GM19351 (cell line): ENCODE results near the gene SCCPDH.
A peak's percentile ranks its signal among the peaks of the same experiment; 100 is the strongest.

ENCODE experiments used
- ATAC-seq: cut with Tn5 transposase; IDR thresholded peaks from one replicate; pipeline ENCODE4 v1.9.1; 2021; ENCODE audit warnings: mild to moderate bottlenecking, moderate library complexity; ENCODE audit not compliant: unreplicated experiment

The SCCPDH gene

GRCh38 chr1:246748867-246749266 lies 24.7 kb downstream of the SCCPDH start:
- no peak for ATAC-seq

GRCh38 chr1:246750752-246751151 lies 26.5 kb downstream of the SCCPDH start:
- ATAC-seq = no peak

GRCh38 chr1:246753670-246754535 lies 29.7 kb downstream of the SCCPDH start:
- ATAC-seq = peak; percentile 99

GRCh38 chr1:246755419-246755818 lies 31.2 kb downstream of the SCCPDH start:
- no peak for ATAC-seq

- no peak for ATAC-seq
Observed at GRCh38 chr1:246760422-246761347, 36.5 kb downstream of the SCCPDH start.

DNA sequence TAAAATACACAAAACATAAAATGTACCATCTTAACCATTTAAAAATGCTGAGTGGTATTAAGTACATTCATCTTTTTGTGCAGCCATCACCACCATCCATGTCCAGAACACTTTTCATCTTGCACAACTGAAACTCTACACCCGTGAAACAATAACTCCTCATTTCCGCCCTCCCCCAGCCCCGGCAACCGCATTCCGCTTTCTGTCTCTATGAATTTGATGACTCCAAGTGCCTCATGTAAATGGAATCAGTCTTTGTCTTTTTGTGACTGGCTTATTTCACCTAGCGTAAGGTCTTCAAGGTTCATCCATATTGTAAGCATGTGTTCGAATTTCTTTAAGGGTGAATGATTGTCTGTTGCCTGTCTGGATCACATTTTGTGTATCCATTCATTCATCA lies 37.2 kb downstream of the SCCPDH start:
- no peak for ATAC-seq

- ATAC-seq = no peak
Observed at GRCh38 chr1:246765521-246765920, 41.3 kb downstream of the SCCPDH start.

DNA sequence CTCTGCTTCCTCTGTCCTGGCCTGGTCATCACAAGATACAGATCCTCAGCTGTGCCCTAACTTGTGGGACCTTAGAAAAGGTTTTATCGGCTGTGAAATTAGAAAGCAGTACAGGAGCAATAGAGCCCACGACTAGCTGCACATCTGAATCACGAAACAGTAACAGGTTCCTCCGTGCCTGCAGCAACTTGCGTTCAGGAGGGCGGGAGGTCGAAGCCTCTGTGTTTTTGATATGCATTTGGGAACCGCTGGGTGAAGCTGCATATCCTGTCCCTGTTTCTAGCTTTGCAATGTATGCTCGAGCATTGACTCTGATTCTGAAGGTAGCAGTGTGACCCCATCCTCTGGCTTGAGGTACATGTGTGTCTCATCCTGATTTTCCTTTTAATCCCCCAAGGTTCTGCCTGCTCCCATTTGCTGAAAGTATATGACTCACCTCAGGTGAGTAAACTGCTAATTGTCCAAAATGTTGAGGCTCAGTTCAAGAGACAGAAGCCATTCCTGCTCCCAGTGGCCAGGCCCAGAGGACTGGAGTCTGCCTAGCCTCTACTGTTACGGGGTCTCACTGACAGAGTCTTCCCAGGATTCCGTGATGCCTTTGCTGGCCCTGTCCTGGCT lies 44.3 kb downstream of the SCCPDH start:
- ATAC-seq = no peak

DNA sequence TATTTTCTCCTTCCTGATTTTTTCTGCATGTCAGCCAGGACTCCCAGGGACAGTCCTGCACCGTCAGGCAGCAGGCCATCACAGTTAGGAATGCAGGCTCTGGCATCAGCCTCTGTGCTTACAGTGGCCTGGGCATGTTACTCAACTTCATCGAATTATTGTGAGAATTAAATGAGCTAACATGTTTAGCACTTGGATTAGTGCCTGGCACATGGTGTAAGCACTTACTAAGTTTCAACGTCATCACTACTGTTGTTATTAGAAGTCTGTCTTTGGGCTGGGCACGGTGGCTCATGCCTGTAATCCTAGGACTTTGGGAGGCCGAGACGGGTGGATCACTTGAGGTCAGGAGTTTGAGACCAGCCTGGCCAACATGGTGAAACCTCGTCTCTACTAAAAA lies 45.1 kb downstream of the SCCPDH start:
- ATAC-seq = no peak

DNA sequence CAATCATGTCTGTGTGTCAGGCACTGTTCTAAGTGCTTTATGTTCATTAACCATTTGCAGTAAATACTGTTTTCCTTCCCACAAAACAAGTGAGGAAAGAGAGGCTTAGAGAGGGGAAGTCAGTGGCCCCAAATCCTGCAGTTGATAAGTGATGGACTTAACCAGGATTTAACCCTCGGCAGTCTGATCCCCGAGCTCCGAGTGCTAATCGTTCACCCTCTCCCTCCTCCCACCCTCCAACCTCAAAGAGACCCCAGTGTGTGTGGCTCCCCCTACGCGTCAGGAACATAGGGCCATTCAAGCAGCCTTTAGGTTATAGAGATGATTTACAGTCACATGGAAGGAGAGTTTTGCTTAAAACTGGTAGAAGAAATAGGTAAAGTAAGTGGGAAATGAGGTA lies 47.2 kb downstream of the SCCPDH start:
- no peak for ATAC-seq

DNA sequence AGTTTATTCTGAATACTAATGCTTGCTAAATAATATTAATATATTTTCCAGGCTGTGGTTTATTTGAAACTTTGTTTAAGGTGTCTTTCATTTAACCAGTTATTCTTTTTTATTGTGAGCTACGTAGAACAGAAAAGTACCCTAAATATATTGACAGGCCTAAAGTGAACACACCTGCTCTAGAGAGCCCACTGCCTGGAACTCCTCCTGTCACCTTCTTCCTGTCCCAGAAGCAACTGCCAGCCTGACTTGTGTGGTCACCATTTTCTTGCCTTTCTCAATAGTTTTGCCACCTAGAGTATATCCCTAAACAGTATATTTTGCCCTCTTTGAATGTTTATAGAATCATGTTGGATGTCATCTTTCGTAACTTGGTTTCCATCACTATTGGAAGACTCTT lies 48.5 kb downstream of the SCCPDH start:
- ATAC-seq = no peak

DNA sequence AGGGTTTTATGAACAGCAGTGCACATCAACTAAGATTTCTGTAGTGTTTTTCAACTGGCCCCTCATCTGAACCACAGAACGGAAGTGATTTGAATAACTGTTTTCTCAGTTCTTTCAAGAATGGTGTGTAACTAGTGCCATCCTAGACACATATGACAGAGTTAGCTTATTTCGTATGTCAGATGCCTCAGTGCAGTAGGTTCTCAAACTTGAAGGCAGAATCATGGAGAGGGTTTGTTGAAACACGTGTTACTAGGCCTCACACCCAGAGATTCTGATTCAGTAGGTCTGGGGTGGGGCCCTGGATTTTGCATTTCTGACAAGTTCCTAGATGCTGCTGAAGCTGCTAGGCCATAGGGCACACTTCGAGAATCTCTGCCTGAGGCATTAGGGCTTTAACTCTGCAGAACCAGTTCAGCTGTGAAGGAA lies 49.0 kb downstream of the SCCPDH start:
- ATAC-seq = peak; percentile 96

DNA sequence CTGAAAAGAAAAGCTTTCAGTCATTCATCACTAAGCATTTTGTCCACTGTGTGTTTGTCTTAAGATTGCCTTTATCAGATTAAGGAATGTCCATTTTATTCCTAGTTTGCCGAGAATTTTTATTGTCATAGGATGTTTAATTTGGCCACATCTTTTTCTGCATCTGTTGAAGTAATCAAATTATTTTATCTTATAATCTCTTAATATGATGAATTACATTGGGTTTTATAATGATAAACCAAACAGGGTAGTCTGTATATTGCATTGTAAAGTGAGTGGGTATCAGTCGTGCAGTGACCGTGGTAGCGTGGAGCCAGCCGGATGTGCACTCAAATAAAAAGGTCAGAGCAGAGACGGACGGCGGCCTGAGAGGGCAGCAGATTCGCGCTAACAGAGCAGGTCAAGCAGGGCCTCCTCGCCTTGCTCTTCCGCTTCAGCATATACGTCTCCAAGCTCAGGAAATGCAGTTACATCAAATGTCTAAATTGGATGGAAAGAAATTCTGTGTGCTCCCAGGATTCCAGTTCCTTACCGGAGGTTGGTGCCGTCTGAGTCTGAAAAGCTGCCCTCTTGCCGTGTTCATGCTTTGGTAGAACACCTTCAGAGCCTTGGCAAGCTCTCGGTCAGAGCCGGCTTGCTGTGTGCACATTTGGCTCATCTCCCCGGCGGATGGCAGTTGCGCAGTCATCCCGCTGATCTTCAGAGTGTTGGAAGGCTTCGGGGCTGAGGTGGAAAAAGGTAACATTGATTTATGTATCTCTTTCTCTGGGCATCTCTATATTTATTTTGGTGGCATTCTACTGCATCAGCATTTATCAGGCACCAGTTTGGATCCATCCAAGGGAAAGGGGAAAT lies 51.5 kb downstream of the SCCPDH start:
- ATAC-seq = no peak

DNA sequence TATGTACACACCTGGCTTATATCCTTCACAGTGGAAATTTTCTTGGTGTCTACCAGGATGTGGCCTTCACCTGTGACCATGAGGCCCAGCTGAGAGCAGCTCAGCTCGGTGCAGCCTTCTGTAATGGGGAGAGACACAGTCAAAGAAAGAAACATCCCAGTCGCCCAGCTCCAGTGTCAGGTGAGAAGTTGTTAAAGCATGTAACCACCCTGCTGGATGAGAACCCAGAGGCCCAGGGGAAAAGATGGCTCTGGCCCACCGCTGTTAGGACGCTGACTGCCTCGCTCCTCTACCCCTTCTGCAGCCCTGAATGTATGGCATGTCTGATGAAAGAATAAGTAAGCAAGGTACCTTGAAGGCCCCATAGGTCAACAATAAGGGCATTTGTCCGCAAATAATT lies 52.7 kb downstream of the SCCPDH start:
- ATAC-seq = no peak

DNA sequence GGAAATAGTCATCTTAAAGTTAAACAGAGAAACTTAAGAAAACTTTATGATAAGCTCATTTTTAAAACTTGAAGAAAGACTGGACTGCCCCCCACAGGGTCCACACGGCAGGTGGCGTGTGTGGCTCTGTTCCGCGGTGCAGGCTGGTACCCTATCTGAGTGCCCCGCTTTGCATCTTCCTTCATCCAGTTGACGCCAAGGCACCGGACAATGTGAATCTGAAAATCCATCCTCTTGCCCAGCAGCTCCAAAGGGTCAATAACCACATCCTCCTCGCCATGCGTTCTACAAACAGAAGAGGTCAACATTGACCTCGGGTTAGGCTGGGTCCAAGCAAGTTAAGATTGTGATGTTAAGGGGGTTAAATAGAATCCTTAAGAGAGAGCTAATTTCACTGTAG lies 54.5 kb downstream of the SCCPDH start:
- no peak for ATAC-seq

DNA sequence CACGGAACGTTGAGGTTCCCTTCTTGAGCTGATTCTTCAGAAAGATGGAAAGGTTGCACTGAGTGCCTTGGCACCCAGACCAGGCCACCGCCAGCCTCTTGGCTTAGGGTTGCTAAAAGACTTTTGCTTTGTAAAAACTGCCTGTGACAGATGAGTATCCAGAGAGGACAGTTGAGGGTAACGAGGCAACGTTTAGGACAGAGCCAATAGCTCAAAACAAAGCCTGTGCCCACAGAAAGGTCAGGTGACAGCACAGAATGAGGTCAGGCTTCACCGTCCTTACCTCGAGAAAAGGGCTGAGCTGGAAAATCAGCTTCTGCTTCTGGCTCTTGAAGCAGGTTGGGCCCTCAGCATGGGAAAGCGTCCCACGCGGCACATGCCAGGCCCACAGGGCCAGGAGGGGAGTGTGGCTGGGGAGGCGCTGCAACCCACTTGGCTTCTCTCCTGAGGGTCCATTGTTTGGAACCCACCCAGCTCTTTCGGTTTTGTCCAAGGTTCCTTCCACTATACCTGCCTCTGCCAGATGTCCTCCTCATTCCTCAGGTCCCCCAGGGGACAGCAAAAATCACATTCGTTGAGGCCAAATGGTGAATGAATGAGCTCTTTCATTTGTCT lies 55.5 kb downstream of the SCCPDH start:
- ATAC-seq = no peak

GRCh38 chr1:246780264-246780663 lies 56.1 kb downstream of the SCCPDH start:
- no peak for ATAC-seq

DNA sequence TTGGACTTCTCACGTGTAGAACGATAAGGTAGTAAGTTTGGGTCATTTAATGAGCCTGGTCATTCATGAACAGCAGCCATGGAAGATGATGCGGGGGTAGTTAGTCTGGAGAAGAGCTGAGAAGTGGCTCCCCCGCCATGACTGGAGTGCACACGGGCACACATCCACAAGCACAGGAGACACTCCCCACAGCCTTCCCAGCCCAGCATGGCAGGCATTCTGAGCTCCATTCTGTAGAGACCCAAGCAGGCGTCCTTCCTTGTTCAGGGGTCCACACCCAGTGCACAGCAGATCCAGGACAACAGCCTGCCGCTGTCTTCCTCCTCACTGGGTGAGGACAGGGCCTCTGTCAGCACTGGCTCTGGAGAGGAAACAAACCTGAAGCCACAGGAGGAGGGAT lies 57.0 kb downstream of the SCCPDH start:
- no peak for ATAC-seq

- ATAC-seq = no peak
Observed at GRCh38 chr1:246782120-246782900, 58.1 kb downstream of the SCCPDH start.
